GM19455 (cell line): Measurements from ENCODE around the gene STK32A.
A peak's percentile ranks its signal among the peaks of the same experiment; 100 is the strongest.
"Not testable (repeated sequence)": the region's sequence is repeated elsewhere in the genome, so short reads cannot be mapped to it uniquely, and the experiment has no call there.

Experiments
- ATAC-seq: cut with Tn5 transposase; IDR thresholded peaks from one replicate; pipeline ENCODE4 v1.9.1; 2021; ENCODE audit not compliant: unreplicated experiment

STK32A gene

GRCh38 chr5:147234825-147235635 is at the start of gene STK32A:
Gene STK32A (plus strand): TSS chr5:147235026. CDS start chr5:147239635, 4,609 bp downstream.
- no peak for ATAC-seq

GRCh38 chr5:147187099-147187540 is 47.7 kb upstream of the STK32A start:
- ATAC-seq = no peak

GRCh38 chr5:147188200-147189108 is 46.4 kb upstream of the STK32A start:
- peak; percentile 88 for ATAC-seq

- no peak for ATAC-seq
These were observed 45.8 kb upstream of the STK32A start for GRCh38 chr5:147189109-147189424.

GRCh38 chr5:147190331-147190730 is 44.5 kb upstream of the STK32A start:
- ATAC-seq = no peak

GRCh38 chr5:147193123-147193522 is 41.7 kb upstream of the STK32A start:
- ATAC-seq = no peak

GRCh38 chr5:147200004-147200403 is 34.8 kb upstream of the STK32A start:
- ATAC-seq = no peak

- no peak for ATAC-seq
These were observed 31.6 kb upstream of the STK32A start for GRCh38 chr5:147203213-147203612.

GRCh38 chr5:147204576-147204975 is 30.2 kb upstream of the STK32A start:
- ATAC-seq = no peak

GRCh38 chr5:147208134-147208533 is 26.7 kb upstream of the STK32A start:
- ATAC-seq = no peak

- no peak for ATAC-seq
These were observed 18.2 kb upstream of the STK32A start for GRCh38 chr5:147216552-147217154.

- no peak for ATAC-seq
These were observed 11.5 kb upstream of the STK32A start for GRCh38 chr5:147223343-147223742.

GRCh38 chr5:147223948-147224791 is 10.7 kb upstream of the STK32A start:
- no peak for ATAC-seq

- ATAC-seq = no peak
These were observed 8.9 kb upstream of the STK32A start for GRCh38 chr5:147225938-147226337.

- ATAC-seq = no peak
These were observed 8.3 kb upstream of the STK32A start for GRCh38 chr5:147226512-147226911.

- ATAC-seq = no peak
These were observed 494 bp upstream of the STK32A start for GRCh38 chr5:147234239-147234824.

- ATAC-seq = no peak
These were observed 5.6 kb downstream of the STK32A start for GRCh38 chr5:147240266-147240985.

- ATAC-seq = not testable (repeated sequence)
These were observed 8.4 kb downstream of the STK32A start for GRCh38 chr5:147243238-147243637.

- no peak for ATAC-seq
These were observed 10.7 kb downstream of the STK32A start for GRCh38 chr5:147245381-147246165.
